H1 (cell line): Measurements from ENCODE around the gene CDC7. TPM values are rescaled to one million over a fixed set of nuclear protein-coding genes. Genes with fewer than 3 reads are reported as not detected.
A peak's percentile ranks its signal among the peaks of the same experiment; 100 is the strongest.

ENCODE experiments used
- CTCF ChIA-PET: fragments of 300-600 bp; sonication (Branson Sonifier 250); formaldehyde crosslinking; loops from one replicate; lab custom pipeline; 2021; ENCODE audit not compliant: partially characterized antibody; lab: Charles Lee
- POLR2A ChIA-PET: fragments of 300-600 bp; sonication (Branson Sonifier 250); formaldehyde crosslinking; loops from one replicate; lab custom pipeline; 2021; ENCODE audit warnings: inconsistent platforms; ENCODE audit not compliant: partially characterized antibody; lab: Charles Lee
- DNase-seq, 2 experiments: peaks; one replicate each; pipeline versions ENCODE4 v3.0.0 to v3.0.0-alpha.2; 2010 to 2022; ENCODE audit warnings: low spot score in 2 of 2, low read depth in 1 of 2, mixed read lengths in 1 of 2
- FAIRE-seq: peaks from 2 replicates; lab custom pipeline; 2011; peaks lifted over from hg19 to GRCh38; lab: Jason Lieb, UNC
- H2AFZ ChIP-seq: 2 replicates; pipeline ENCODE4 v1.8.1; 2012; ENCODE audit warnings: low read length, inconsistent platforms
- H2AK5ac ChIP-seq: 2 replicates; pipeline ENCODE4 v1.6.1; 2013; ENCODE audit warnings: low read depth, low read length
- H2BK120ac ChIP-seq: replicated peaks from 2 replicates; pipeline ENCODE3; 2013; ENCODE audit warnings: low read depth, low read length, inconsistent platforms
- H2BK12ac ChIP-seq: 2 replicates; pipeline ENCODE4 v1.6.1; 2013; ENCODE audit warnings: low read depth, low read length
- H2BK15ac ChIP-seq: 2 replicates; pipeline ENCODE4 v1.6.1; 2013; ENCODE audit warnings: low read length
- H2BK20ac ChIP-seq: 2 replicates; pipeline ENCODE4 v1.6.1; 2013; ENCODE audit warnings: low read length
- H2BK5ac ChIP-seq: 2 replicates; pipeline ENCODE4 v1.6.1; 2013; ENCODE audit warnings: low read depth, low read length
- H3K14ac ChIP-seq: 2 replicates; pipeline ENCODE4 v1.6.1; 2013; ENCODE audit warnings: inconsistent platforms; ENCODE audit not compliant: insufficient read length
- H3K18ac ChIP-seq: 2 replicates; pipeline ENCODE4 v1.6.1; 2013; ENCODE audit warnings: low read length; ENCODE audit errors: extremely low read depth
- H3K23ac ChIP-seq: 2 replicates; pipeline ENCODE4 v1.6.1; 2013; ENCODE audit warnings: inconsistent platforms; ENCODE audit not compliant: insufficient read length
- H3K23me2 ChIP-seq: 2 replicates; pipeline ENCODE4 v1.6.1; 2013; ENCODE audit warnings: low read depth, low read length
- H3K27ac ChIP-seq: 2 replicates; pipeline ENCODE4 v1.6.1; 2011; ENCODE audit warnings: low read depth, low read length, inconsistent platforms
- H3K27me3 ChIP-seq, 4 experiments: replicated peaks in 1 of 4; 1 replicate in 1 of 4; 2 replicates in 3 of 4; pipeline versions ENCODE4 v1.6.1 to v1.8.1; 2011 to 2013; ENCODE audit warnings: low read length in 3 of 4, mild to moderate bottlenecking in 3 of 4, inconsistent platforms in 2 of 4, mixed read lengths in 2 of 4, moderate library complexity in 1 of 4; ENCODE audit not compliant: control insufficient read depth in 3 of 4, insufficient read depth in 3 of 4; ENCODE audit errors: extremely low read depth in 1 of 4
- H3K36me3 ChIP-seq, 4 experiments: 2 replicates each; pipeline versions ENCODE4 v1.6.1 to v1.8.1; 2011 to 2013; ENCODE audit warnings: mild to moderate bottlenecking in 4 of 4, low read length in 3 of 4, moderate library complexity in 2 of 4, control low read depth in 1 of 4, inconsistent platforms in 1 of 4; ENCODE audit not compliant: insufficient read depth in 4 of 4, control insufficient read depth in 2 of 4
- H3K4ac ChIP-seq: replicated peaks from 2 replicates; pipeline ENCODE3; 2013; ENCODE audit warnings: low read length, low read depth, mixed read lengths, inconsistent platforms; ENCODE audit not compliant: insufficient read length
- H3K4me1 ChIP-seq, 4 experiments: replicated peaks in 1 of 4; 1 replicate in 1 of 4; 2 replicates in 3 of 4; pipeline versions ENCODE4 v1.6.1 to v1.8.1; 2011 to 2013; ENCODE audit warnings: low read length in 3 of 4, inconsistent platforms in 2 of 4, mixed read lengths in 1 of 4; ENCODE audit not compliant: insufficient read depth in 4 of 4, control insufficient read depth in 3 of 4
- H3K4me2 ChIP-seq, 2 experiments: 2 replicates each; pipeline versions ENCODE4 v1.6.1 to v1.8.1; 2011 to 2013; ENCODE audit warnings: low read depth in 2 of 2, low read length in 2 of 2, control low read depth in 1 of 2, inconsistent platforms in 1 of 2, mild to moderate bottlenecking in 1 of 2; ENCODE audit not compliant: insufficient read depth in 1 of 2
- H3K4me3 ChIP-seq, 4 experiments: fragments of 200-600, 300-600 bp in 1 of 4; sonication (generic), shearing (Covaris generic), sonication (Bioruptor Twin) in 1 of 4; 2 replicates each; pipeline versions ENCODE4 v1.5.1 to v1.8.1; 2011 to 2016; ENCODE audit warnings: low read length in 4 of 4, low read depth in 3 of 4, control low read depth in 2 of 4, inconsistent platforms in 2 of 4, mild to moderate bottlenecking in 2 of 4, mixed read lengths in 1 of 4, moderate library complexity in 1 of 4; ENCODE audit not compliant: insufficient read depth in 2 of 4; ENCODE audit errors: extremely low read depth in 1 of 4
- H3K56ac ChIP-seq: replicated peaks from 2 replicates; pipeline ENCODE3; 2013; ENCODE audit warnings: low read depth, mild to moderate bottlenecking, mixed read lengths, low read length, inconsistent platforms; ENCODE audit not compliant: insufficient read length
- H3K79me1 ChIP-seq: 2 replicates; pipeline ENCODE4 v1.6.1; 2013; ENCODE audit warnings: low read depth, low read length, control low read depth
- H3K79me2 ChIP-seq, 2 experiments: 2 replicates each; pipeline versions ENCODE4 v1.6.1 to v1.8.1; 2012 to 2013; ENCODE audit warnings: low read length in 2 of 2, mild to moderate bottlenecking in 2 of 2, inconsistent platforms in 1 of 2; ENCODE audit not compliant: insufficient read depth in 2 of 2, control insufficient read depth in 1 of 2
- H3K9ac ChIP-seq, 4 experiments: replicated peaks in 1 of 4; 1 replicate in 1 of 4; 2 replicates in 3 of 4; pipeline versions ENCODE4 v1.6.1 to v1.8.1; 2011 to 2013; ENCODE audit warnings: low read depth in 3 of 4, low read length in 3 of 4, control low read depth in 2 of 4, mild to moderate bottlenecking in 2 of 4, moderate library complexity in 2 of 4, inconsistent platforms in 1 of 4; ENCODE audit errors: extremely low read depth in 1 of 4
- H3K9me3 ChIP-seq, 2 experiments: 2 replicates each; pipeline versions ENCODE4 v1.6.1 to v1.8.1; 2012 to 2013; ENCODE audit warnings: mild to moderate bottlenecking in 2 of 2, moderate library complexity in 2 of 2, control low read depth in 1 of 2, inconsistent platforms in 1 of 2, low read depth in 1 of 2, low read length in 1 of 2, mixed read lengths in 1 of 2; ENCODE audit not compliant: insufficient read depth in 2 of 2
- H4K20me1 ChIP-seq, 2 experiments: replicated peaks in 1 of 2; 2 replicates each; pipeline versions ENCODE3 to v1.8.1; 2011 to 2013; ENCODE audit warnings: inconsistent platforms in 2 of 2, low read length in 2 of 2, mild to moderate bottlenecking in 1 of 2; ENCODE audit not compliant: insufficient read depth in 2 of 2, control insufficient read depth in 1 of 2
- H4K5ac ChIP-seq: 2 replicates; pipeline ENCODE4 v1.6.1; 2013; ENCODE audit warnings: low read length, low read depth, mixed read lengths, inconsistent platforms; ENCODE audit not compliant: insufficient read length
- H4K8ac ChIP-seq: 2 replicates; pipeline ENCODE4 v1.8.0; 2013; ENCODE audit warnings: mild to moderate bottlenecking, moderate library complexity, low read length, inconsistent platforms; ENCODE audit not compliant: insufficient read depth; ENCODE audit errors: extremely low read depth
- H4K91ac ChIP-seq: replicated peaks from 2 replicates; pipeline ENCODE3; 2013; ENCODE audit warnings: low read length, mixed read lengths, inconsistent platforms; ENCODE audit not compliant: insufficient read length
- CBX5 ChIP-seq: fragments of 300-800, 300-1000 bp; sonication (generic); IDR thresholded peaks from 2 replicates; pipeline ENCODE4 v1.7.1; 2016; ENCODE audit warnings: antibody characterized with exemption, low read length, low read depth
- CEBPB ChIP-seq: IDR thresholded peaks from 2 replicates; pipeline ENCODE4 v1.6.1; 2012; ENCODE audit warnings: low read depth, low read length
- EZH2 ChIP-seq: fragments of 200-600 bp; sonication (generic); IDR thresholded peaks from 2 replicates; pipeline ENCODE4 v1.7.1; 2012; ENCODE audit warnings: low read depth, mild to moderate bottlenecking, moderate library complexity, low read length, inconsistent platforms; ENCODE audit not compliant: severe bottlenecking
- JUND ChIP-seq: IDR thresholded peaks from 2 replicates; pipeline ENCODE4 v1.6.1; 2011; ENCODE audit warnings: mild to moderate bottlenecking, improper control_type of control experiment, low read length
- MAFK ChIP-seq: IDR thresholded peaks from 2 replicates; pipeline ENCODE4 v1.6.1; 2012; ENCODE audit warnings: low read depth, mild to moderate bottlenecking, improper control_type of control experiment, low read length
- NRF1 ChIP-seq: IDR thresholded peaks from 2 replicates; pipeline ENCODE4 v1.6.1; 2011; ENCODE audit warnings: mild to moderate bottlenecking, low read depth, low read length, improper control_type of control experiment
- RXRA ChIP-seq: IDR thresholded peaks from 2 replicates; pipeline ENCODE4 v1.6.1; 2011; ENCODE audit warnings: low read depth, mild to moderate bottlenecking, low read length, moderate library complexity; ENCODE audit not compliant: insufficient read depth
- SP1 ChIP-seq: IDR thresholded peaks from 2 replicates; pipeline ENCODE4 v1.6.1; 2011; ENCODE audit warnings: low read depth, low read length
- SUZ12 ChIP-seq: fragments of 200-600 bp; sonication (generic); IDR thresholded peaks from 2 replicates; pipeline ENCODE4 v1.6.1; 2012; ENCODE audit warnings: mild to moderate bottlenecking, inconsistent platforms, low read length, moderate library complexity, mixed read lengths
- TCF12 ChIP-seq: IDR thresholded peaks from 2 replicates; pipeline ENCODE4 v1.6.1; 2011; ENCODE audit warnings: low read depth, mild to moderate bottlenecking, low read length
- ZNF274 ChIP-seq: IDR thresholded peaks from 2 replicates; pipeline ENCODE4 v1.7.0; 2012; ENCODE audit warnings: low read length, borderline replicate concordance; ENCODE audit errors: extremely low read depth
- WGBS, 2 experiments: shearing (Covaris generic) in 1 of 2; methylation state at CpG; one replicate each; pipeline versions ENCODE4 v1.1.6 to v1.1.7; 2013 to 2015; ENCODE audit warnings: low lambda C conversion rate in 2 of 2, mixed read lengths in 2 of 2, inconsistent platforms in 1 of 2, low coverage in 1 of 2, missing lambda C conversion rate in 1 of 2; ENCODE audit not compliant: insufficient replicate concordance in 2 of 2, insufficient coverage in 1 of 2, insufficient read length in 1 of 2; ENCODE audit errors: extremely low coverage in 1 of 2, missing lambda C conversion rate in 1 of 2; 5-methylcytosine and 5-hydroxymethylcytosine counted together
- polyA plus RNA-seq, 7 experiments: library from polyadenylated mRNA; depleted of rRNA in 3 of 7; stranded (reverse) in 5 of 7; unstranded in 2 of 7; fragments of >200 nt in 5 of 7; fragments of 200-250 nt in 2 of 7; gene quantifications; 1 replicate in 5 of 7; 2 replicates in 1 of 7; 4 replicates in 1 of 7; pipeline versions ENCODE4 v1.2.1 to v1.2.3, GENCODE V29; 2011 to 2013; ENCODE audit warnings: missing spikeins in 2 of 7, mixed read lengths in 2 of 7
- total RNA-seq: library from RNA; stranded (reverse); fragmentation: NEBNext Ultra II Directional; extraction: Animal tissue kit (Norgen Biotek cat#: 25700); gene quantifications from 2 replicates; pipeline ENCODE4 v1.2.1, GENCODE V29; 2021
- TF ChIP-seq, protein P1 (sequence below): IDR thresholded peaks from 2 replicates; pipeline ENCODE4 v1.6.1; 2011; ENCODE audit warnings: low read depth, mild to moderate bottlenecking, low read length; ENCODE audit not compliant: insufficient read depth

The CDC7 gene
- total and polyA plus RNA-seq, 2 of the 8 experiments (the other 6 are each of a cell fraction or from before 2014, with no cell fraction given), result 12.2 to 34.4 TPM

DNA sequence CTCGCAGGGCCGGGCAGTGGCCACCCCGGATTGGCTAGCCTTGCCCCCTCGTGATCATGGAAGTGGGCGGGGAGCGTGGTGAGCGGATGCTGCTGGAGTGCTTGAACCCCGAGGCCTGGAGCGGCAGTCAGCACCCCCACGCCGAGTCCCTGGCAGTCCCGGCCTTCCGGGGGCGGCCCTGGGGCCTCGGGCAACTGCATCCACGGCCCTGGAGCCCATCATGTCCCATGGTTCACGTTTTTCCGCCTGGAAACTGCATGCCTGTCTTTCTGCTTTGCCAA lies 45.6 kb downstream of the CDC7 start:
- Histone ChIP-seq H3K18ac (no peak overlapping the region), H2BK5ac (no peak overlapping the region), H3K14ac (no peak overlapping the region), H3K9ac (no peak overlapping the region), H3K36me3 (no peaks in the 10 kb centered on the region), H3K4me2 (peak overlapping the region in 1 of 2 experiments; percentile 44; a peak in 1 of 4 replicates), H3K56ac (no peak overlapping the region), H4K20me1 (no peaks in the 10 kb centered on the region), H2BK120ac (no peak overlapping the region), H3K27me3 (no peaks in the 10 kb centered on the region), H3K9me3 (no peaks in the 10 kb centered on the region), H4K91ac (no peak overlapping the region), H3K4ac (no peak overlapping the region), H3K23ac (no peak overlapping the region), H2BK12ac (no peak overlapping the region), H3K79me1 (no peaks in the 10 kb centered on the region), H3K23me2 (no peaks in the 10 kb centered on the region; the same call in 1 of the 2 replicates), H4K5ac (no peak overlapping the region), H2BK20ac (no peak overlapping the region), H3K27ac (no peak overlapping the region), H3K4me3 (no peak overlapping the region), H3K4me1 (peaks cover 0 to 3% (median 0%) of the 10 kb centered on the region in 4 experiments; a peak in 1 of 7 replicates), H2AK5ac (no peak overlapping the region), H4K8ac (peak overlapping the region; percentile 22), H2BK15ac (no peak overlapping the region), H2AFZ (0 out of 2 replicates have a peak overlapping the region, but pooled peaks have one; percentile 65), H3K79me2 (no peaks in the 10 kb centered on the region)
- ChIA-PET POLR2A (interaction anchor here (1.1 kb wide), 1 partner anchor 8 kb away, joined by 3 read pairs; no protein-coding TSS in a partner anchor), CTCF (interaction anchor here (0.6 to 1.6 kb wide), 6 partner anchors 11 to 383 kb away, joined by 3 to 8 read pairs (median 4); no protein-coding TSS in a partner anchor)
- WGBS, 2 experiments, result 92% methylated on average over 18 of the region's 18 CpGs; no CpG with 5 or more reads in 1 of the 2 experiments
- DNase-seq, result no peak
- no peak for TF ChIP-seq SUZ12
- TF ChIP-seq, protein P1, sequence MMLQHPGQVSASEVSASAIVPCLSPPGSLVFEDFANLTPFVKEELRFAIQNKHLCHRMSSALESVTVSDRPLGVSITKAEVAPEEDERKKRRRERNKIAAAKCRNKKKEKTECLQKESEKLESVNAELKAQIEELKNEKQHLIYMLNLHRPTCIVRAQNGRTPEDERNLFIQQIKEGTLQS, result no peak
- TF ChIP-seq JUND, result no peak
- no peak for TF ChIP-seq CEBPB
- no peak for TF ChIP-seq CBX5
- no peak for TF ChIP-seq RXRA
- TF ChIP-seq EZH2, result no peak
- TF ChIP-seq NRF1, result no peak
- TF ChIP-seq SP1, result no peak
- no peak for TF ChIP-seq TCF12
- no peak for TF ChIP-seq MAFK
- no peak for TF ChIP-seq ZNF274
- FAIRE-seq, result no peak
